ENCODE results near the gene TRAPPC1. TPM values are rescaled to one million over a fixed set of nuclear protein-coding genes. Genes with fewer than 3 reads are reported as not detected.
A peak's percentile ranks its signal among the peaks of the same experiment; 100 is the strongest.

The TRAPPC1 gene
- total RNA-seq, 4 donors from 2014 or later, result 24.1 to 39.3 (median 36.8) TPM

GRCh38 chr17:7887038-7887481 is 44.7 kb downstream of the TRAPPC1 start:
- TF ChIP-seq POLR2A (IDR thresholded peaks at IDR 0.05) (no peak), EP300 (IDR thresholded peaks at IDR 0.05) (no peak), CTCF (IDR thresholded peaks at IDR 0.05) (no peak)
- no peak for DNase-seq (ENCODE audit: low spot score in 2 of 2)
- Histone ChIP-seq H3K27me3 (no peaks in the 10 kb centered on the region), H3K27ac (peak overlapping the region; percentile 79 to 97 (median 94)), H3K36me3 (peaks cover 0 to 16% (median 0%) of the 10 kb centered on the region in 3 donors), H3K4me3 (peak overlapping the region; percentile 47 to 89 (median 80)), H3K4me1 (peaks cover 0 to 69% (median 47%) of the 10 kb centered on the region in 4 donors), H3K9me3 (no peaks in the 10 kb centered on the region)
- 2 to 3% methylated on average over 8 of the region's 8 CpGs for WGBS, 2 donors

GRCh38 chr17:7886227-7887037 is 45.3 kb downstream of the TRAPPC1 start:
- no peaks in the 10 kb centered on the region for H3K9me3 ChIP-seq
- H3K4me3 ChIP-seq, result peak overlapping the region; percentile 47 to 89 (median 80)
- 2 to 3% methylated on average over 25 to 30 of the region's 30 CpGs for WGBS, 2 donors
- peaks cover 0 to 10% (median 0%) of the 10 kb centered on the region in 3 donors for H3K36me3 ChIP-seq
- peak in 1 of 2 donors; percentile 33 for DNase-seq (ENCODE audit: low spot score in 2 of 2)
- H3K4me1 ChIP-seq, result peaks cover 0 to 75% (median 47%) of the 10 kb centered on the region in 4 donors
- H3K27ac ChIP-seq, result peak overlapping the region; percentile 79 to 97 (median 94)
- no peak for TF ChIP-seq CTCF (IDR thresholded peaks at IDR 0.05)
- peak in 1 of 2 donors; percentile 2 for TF ChIP-seq POLR2A (IDR thresholded peaks at IDR 0.05)
- TF ChIP-seq EP300 (IDR thresholded peaks at IDR 0.05), result no peak
- H3K27me3 ChIP-seq, result no peaks in the 10 kb centered on the region

- peak in 1 of 2 donors; percentile 29 for DNase-seq (ENCODE audit: low spot score in 2 of 2)
- no peaks in the 10 kb centered on the region for H3K9me3 ChIP-seq
- TF ChIP-seq EP300 (IDR thresholded peaks at IDR 0.05) (peak in 1 of 2 donors; percentile 53), CTCF (IDR thresholded peaks at IDR 0.05) (peak in 1 of 5 experiments; percentile 7), POLR2A (IDR thresholded peaks at IDR 0.05) (no peak)
- 0% methylated on average over 12 to 31 of the region's 64 CpGs for WGBS, 2 donors
- peak overlapping the region; percentile 79 to 97 (median 94) for H3K27ac ChIP-seq
- H3K4me3 ChIP-seq, result peak overlapping the region; percentile 47 to 89 (median 80)
- H3K36me3 ChIP-seq, result peaks cover 0 to 4% (median 0%) of the 10 kb centered on the region in 3 donors
- peaks cover 0 to 84% (median 47%) of the 10 kb centered on the region in 4 donors for H3K4me1 ChIP-seq
- H3K27me3 ChIP-seq, result no peaks in the 10 kb centered on the region
Measured at GRCh38 chr17:7885367-7886226, 46.1 kb downstream of the TRAPPC1 start.

GRCh38 chr17:7884581-7885366 is 47.0 kb downstream of the TRAPPC1 start:
- Histone ChIP-seq H3K9me3 (no peaks in the 10 kb centered on the region), H3K4me1 (peaks cover 0 to 86% (median 42%) of the 10 kb centered on the region in 4 donors), H3K36me3 (peaks cover 0 to 10% (median 0%) of the 10 kb centered on the region in 3 donors), H3K27me3 (no peaks in the 10 kb centered on the region), H3K4me3 (peak overlapping the region; percentile 47 to 89 (median 80)), H3K27ac (peak overlapping the region; percentile 79 to 97 (median 94))
- DNase-seq (ENCODE audit: low spot score in 2 of 2), result no peak
- TF ChIP-seq EP300 (IDR thresholded peaks at IDR 0.05) (no peak), POLR2A (IDR thresholded peaks at IDR 0.05) (no peak), CTCF (IDR thresholded peaks at IDR 0.05) (no peak)
- 0 to 1% methylated on average over 42 to 43 of the region's 100 CpGs for WGBS, 2 donors
